Ishikawa (cell line): Measurements from ENCODE around the gene DNAH2.

Experiments
- CEBPB ChIP-seq: IDR thresholded peaks from 2 replicates; pipeline ENCODE4 v1.6.1; 2012
- CREB1 ChIP-seq: IDR thresholded peaks from 2 replicates; pipeline ENCODE4 v1.6.1; 2012; ENCODE audit warnings: low read depth
- EGR1 ChIP-seq: IDR thresholded peaks from 2 replicates; pipeline ENCODE4 v1.6.1; 2012
- EP300 ChIP-seq: IDR thresholded peaks from 2 replicates; pipeline ENCODE4 v1.6.1; 2012; ENCODE audit warnings: borderline replicate concordance
- FOXM1 ChIP-seq: IDR thresholded peaks from 2 replicates; pipeline ENCODE4 v1.6.1; 2012; ENCODE audit warnings: low read depth, borderline replicate concordance
- MAX ChIP-seq: IDR thresholded peaks from 2 replicates; pipeline ENCODE4 v1.6.1; 2012
- NFIC ChIP-seq: IDR thresholded peaks from 2 replicates; pipeline ENCODE4 v1.6.1; 2012
- RAD21 ChIP-seq: IDR thresholded peaks from 2 replicates; pipeline ENCODE4 v1.6.1; 2012; ENCODE audit warnings: low read depth
- REST ChIP-seq: IDR thresholded peaks from 2 replicates; pipeline ENCODE4 v1.6.1; 2012; ENCODE audit warnings: low read depth, mild to moderate bottlenecking
- TAF1 ChIP-seq: IDR thresholded peaks from 2 replicates; pipeline ENCODE4 v1.6.1; 2012; ENCODE audit warnings: low read depth, mild to moderate bottlenecking
- TCF12 ChIP-seq: IDR thresholded peaks from 2 replicates; pipeline ENCODE4 v1.6.1; 2012; ENCODE audit warnings: low read depth
- TEAD4 ChIP-seq: IDR thresholded peaks from 2 replicates; pipeline ENCODE4 v1.6.1; 2012
- USF1 ChIP-seq: IDR thresholded peaks from 2 replicates; pipeline ENCODE4 v1.6.1; 2012
- YY1 ChIP-seq: IDR thresholded peaks from 2 replicates; pipeline ENCODE4 v1.6.1; 2012; ENCODE audit warnings: low read depth
- ZBTB7A ChIP-seq: IDR thresholded peaks from 2 replicates; pipeline ENCODE4 v1.6.1; 2012; ENCODE audit warnings: low read depth

DNAH2 gene

GRCh38 chr17:7834957-7835813, 117.6 kb downstream of the DNAH2 start:
- peak; percentile 65 for TF ChIP-seq USF1
- TF ChIP-seq CEBPB = no peak
- TF ChIP-seq YY1 = 0 out of 2 replicates have a peak, but pooled peaks have one; percentile 25
- TF ChIP-seq TCF12 = peak; percentile 74
- peak; percentile 85; the same call in 1 of the 2 replicates for TF ChIP-seq ZBTB7A
- TF ChIP-seq CREB1 = peak; percentile 60; the same call in 1 of the 2 replicates
- no peak for TF ChIP-seq NFIC
- peak; percentile 68 for TF ChIP-seq RAD21
- peak; percentile 90 for TF ChIP-seq MAX
- no peak for TF ChIP-seq EP300
- TF ChIP-seq REST = no peak
- TF ChIP-seq TAF1 = no peak; the same call in 1 of the 2 replicates

GRCh38 chr17:7835814-7836595, 118.5 kb downstream of the DNAH2 start:
- TF ChIP-seq EGR1 (no peak), TEAD4 (no peak; the same call in 1 of the 2 replicates), NFIC (no peak), TAF1 (peak; percentile 28; the same call in 1 of the 2 replicates), ZBTB7A (no peak; the same call in 1 of the 2 replicates), YY1 (no peak), CEBPB (no peak), MAX (no peak)

- TF ChIP-seq FOXM1 (peak; percentile 66; the same call in 1 of the 2 replicates), CEBPB (peak; percentile 36; the same call in 1 of the 2 replicates), MAX (peak; percentile 96), EGR1 (0 out of 2 replicates have a peak, but pooled peaks have one; percentile 52), NFIC (peak; percentile 85), TAF1 (no peak), CREB1 (peak; percentile 76), REST (no peak), ZBTB7A (peak; percentile 91), TEAD4 (peak; percentile 54; the same call in 1 of the 2 replicates), USF1 (peak; percentile 94), RAD21 (peak; percentile 32; the same call in 1 of the 2 replicates), EP300 (peak; percentile 78; the same call in 1 of the 2 replicates), YY1 (peak; percentile 82), TCF12 (peak; percentile 92)
Measured at GRCh38 chr17:7836596-7837407, 119.3 kb downstream of the DNAH2 start.

- no peak for TF ChIP-seq NFIC
- TF ChIP-seq EGR1 = no peak
- no peak for TF ChIP-seq REST
- no peak for TF ChIP-seq ZBTB7A
- no peak for TF ChIP-seq CEBPB
- TF ChIP-seq TEAD4 = no peak
- TF ChIP-seq USF1 = no peak
- no peak for TF ChIP-seq FOXM1
- TF ChIP-seq YY1 = no peak
- TF ChIP-seq TCF12 = no peak
- TF ChIP-seq MAX = no peak
- no peak for TF ChIP-seq CREB1
- no peak for TF ChIP-seq RAD21
- no peak for TF ChIP-seq TAF1
Measured at GRCh38 chr17:7837408-7838088, 120.0 kb downstream of the DNAH2 start.
